ENCODE data around the gene DNAH10.

DNAH10 gene

DNA sequence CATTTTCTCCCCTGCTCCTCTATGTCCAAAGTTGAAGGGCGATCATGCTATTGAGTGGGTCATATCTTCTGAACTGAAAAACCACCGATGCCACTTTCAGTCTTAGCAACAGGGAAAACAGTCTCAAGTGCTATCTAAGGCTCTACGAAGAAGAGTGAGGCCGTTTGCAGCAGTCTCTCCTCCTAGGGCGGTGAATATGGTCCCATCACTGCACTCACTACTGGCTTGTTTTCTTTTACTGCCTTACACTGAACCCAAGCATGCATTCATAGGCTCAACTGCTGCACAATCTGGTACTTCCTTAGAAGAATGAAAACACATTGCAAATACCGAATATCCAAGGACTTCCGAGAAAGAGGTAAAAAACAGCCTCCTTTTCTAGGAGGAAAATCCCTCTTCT lies 92.1 kb downstream of the DNAH10 start:
- Histone ChIP-seq H3K27me3 (ENCODE audit: low read length) (no peaks in the 10 kb centered on the region), H3F3A (ENCODE audit: insufficient read depth) (no peaks in the 10 kb centered on the region), H3K9me2 (replicated peaks; ENCODE audit: insufficient read depth, low read length) (no peaks in the 10 kb centered on the region), H3K4me2 (ENCODE audit: low read depth, low read length, poor library complexity, severe bottlenecking) (no peak overlapping the region), H3K4me3 (ENCODE audit: insufficient read depth, low read length, poor library complexity, severe bottlenecking) (no peak overlapping the region), H4K20me1 (ENCODE audit: low read depth, low read length) (no peaks in the 10 kb centered on the region), H3K79me2 (ENCODE audit: insufficient read depth, low read length) (no peaks in the 10 kb centered on the region), H3K27ac (ENCODE audit: low read depth, low read length) (no peak overlapping the region), H3K9ac (ENCODE audit: low read length) (no peak overlapping the region), H3K9me3 (ENCODE audit: insufficient read depth, low read length) (no peaks in the 10 kb centered on the region), H3K36me3 (ENCODE audit: low read length) (no peaks in the 10 kb centered on the region), H2AFZ (ENCODE audit: low read depth, low read length, severe bottlenecking) (no peak overlapping the region)
- TF ChIP-seq, protein P1, sequence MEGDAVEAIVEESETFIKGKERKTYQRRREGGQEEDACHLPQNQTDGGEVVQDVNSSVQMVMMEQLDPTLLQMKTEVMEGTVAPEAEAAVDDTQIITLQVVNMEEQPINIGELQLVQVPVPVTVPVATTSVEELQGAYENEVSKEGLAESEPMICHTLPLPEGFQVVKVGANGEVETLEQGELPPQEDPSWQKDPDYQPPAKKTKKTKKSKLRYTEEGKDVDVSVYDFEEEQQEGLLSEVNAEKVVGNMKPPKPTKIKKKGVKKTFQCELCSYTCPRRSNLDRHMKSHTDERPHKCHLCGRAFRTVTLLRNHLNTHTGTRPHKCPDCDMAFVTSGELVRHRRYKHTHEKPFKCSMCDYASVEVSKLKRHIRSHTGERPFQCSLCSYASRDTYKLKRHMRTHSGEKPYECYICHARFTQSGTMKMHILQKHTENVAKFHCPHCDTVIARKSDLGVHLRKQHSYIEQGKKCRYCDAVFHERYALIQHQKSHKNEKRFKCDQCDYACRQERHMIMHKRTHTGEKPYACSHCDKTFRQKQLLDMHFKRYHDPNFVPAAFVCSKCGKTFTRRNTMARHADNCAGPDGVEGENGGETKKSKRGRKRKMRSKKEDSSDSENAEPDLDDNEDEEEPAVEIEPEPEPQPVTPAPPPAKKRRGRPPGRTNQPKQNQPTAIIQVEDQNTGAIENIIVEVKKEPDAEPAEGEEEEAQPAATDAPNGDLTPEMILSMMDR (IDR thresholded peaks at IDR 0.05; ENCODE audit: insufficient read depth, low read length, poor library complexity, severe bottlenecking), result no peak
- TF ChIP-seq EZH2phosphoT487 (conservative IDR thresholded peaks at IDR 0.05; ENCODE audit: low read length), result no peak

DNA sequence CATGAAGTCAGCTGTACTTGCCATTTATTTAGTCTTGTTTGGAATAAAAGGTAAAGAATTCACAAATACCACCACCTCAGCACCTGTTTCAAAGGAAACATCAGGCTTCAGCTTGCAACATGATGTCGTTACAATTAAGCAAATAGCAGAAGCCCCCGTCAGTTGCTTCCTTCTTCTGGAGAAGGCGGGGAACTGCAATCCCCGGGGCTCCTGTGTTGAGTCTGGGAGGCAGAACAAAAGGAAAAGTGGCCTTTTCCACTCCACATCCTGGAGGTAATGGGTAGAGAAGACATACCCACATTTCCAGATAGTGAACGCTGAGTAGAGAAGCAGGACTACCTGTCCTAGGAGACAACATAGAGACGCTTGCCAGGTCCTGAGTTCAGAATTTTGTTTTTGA lies 92.8 kb downstream of the DNAH10 start:
- Histone ChIP-seq H3K4me2 (ENCODE audit: low read depth, low read length, poor library complexity, severe bottlenecking) (no peak overlapping the region), H3K27me3 (ENCODE audit: low read length) (no peaks in the 10 kb centered on the region), H4K20me1 (ENCODE audit: low read depth, low read length) (no peaks in the 10 kb centered on the region), H3K4me3 (ENCODE audit: insufficient read depth, low read length, poor library complexity, severe bottlenecking) (no peak overlapping the region), H3K79me2 (ENCODE audit: insufficient read depth, low read length) (no peaks in the 10 kb centered on the region), H3F3A (ENCODE audit: insufficient read depth) (no peaks in the 10 kb centered on the region), H2AFZ (ENCODE audit: low read depth, low read length, severe bottlenecking) (no peak overlapping the region), H3K9me3 (ENCODE audit: insufficient read depth, low read length) (no peaks in the 10 kb centered on the region), H3K9me2 (replicated peaks; ENCODE audit: insufficient read depth, low read length) (no peaks in the 10 kb centered on the region), H3K27ac (ENCODE audit: low read depth, low read length) (no peak overlapping the region), H3K9ac (ENCODE audit: low read length) (no peak overlapping the region), H3K36me3 (ENCODE audit: low read length) (no peaks in the 10 kb centered on the region)
- no peak for TF ChIP-seq EZH2phosphoT487 (conservative IDR thresholded peaks at IDR 0.05; ENCODE audit: low read length)
- TF ChIP-seq, protein P1 (IDR thresholded peaks at IDR 0.05; ENCODE audit: insufficient read depth, low read length, poor library complexity, severe bottlenecking), result no peak

DNA sequence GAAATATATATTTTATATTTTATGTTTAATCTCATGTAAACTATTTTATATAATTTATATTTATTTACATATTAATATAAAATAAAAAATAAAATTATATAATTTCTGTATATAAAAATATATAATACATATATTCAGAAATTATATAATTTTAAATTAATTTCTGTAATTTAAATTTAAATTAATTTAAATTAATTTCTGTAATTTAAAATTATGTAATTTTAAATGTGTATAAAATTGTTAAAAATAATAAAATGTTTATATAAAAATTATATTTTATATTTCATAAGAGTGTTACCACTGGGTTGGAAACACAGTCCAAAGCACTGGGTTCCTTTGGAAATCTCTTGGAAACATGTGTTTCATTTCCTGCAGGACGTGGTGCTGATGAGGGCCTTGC lies 94.6 kb downstream of the DNAH10 start:
- H3K9me2 ChIP-seq (replicated peaks; ENCODE audit: insufficient read depth, low read length), result no peaks in the 10 kb centered on the region
- TF ChIP-seq, protein P1 (IDR thresholded peaks at IDR 0.05; ENCODE audit: insufficient read depth, low read length, poor library complexity, severe bottlenecking), result no peak
- TF ChIP-seq EZH2phosphoT487 (conservative IDR thresholded peaks at IDR 0.05; ENCODE audit: low read length), result no peak
- H3K4me2 ChIP-seq (ENCODE audit: low read depth, low read length, poor library complexity, severe bottlenecking), result no peak overlapping the region
- no peaks in the 10 kb centered on the region for H3K36me3 ChIP-seq (ENCODE audit: low read length)
- no peaks in the 10 kb centered on the region for H3K79me2 ChIP-seq (ENCODE audit: insufficient read depth, low read length)
- H3K27ac ChIP-seq (ENCODE audit: low read depth, low read length), result no peak overlapping the region
- no peaks in the 10 kb centered on the region for H3K27me3 ChIP-seq (ENCODE audit: low read length)
- H3K9me3 ChIP-seq (ENCODE audit: insufficient read depth, low read length), result no peaks in the 10 kb centered on the region
- H3K4me3 ChIP-seq (ENCODE audit: insufficient read depth, low read length, poor library complexity, severe bottlenecking), result no peak overlapping the region
- no peaks in the 10 kb centered on the region for H4K20me1 ChIP-seq (ENCODE audit: low read depth, low read length)
- H3K9ac ChIP-seq (ENCODE audit: low read length), result no peak overlapping the region
- no peaks in the 10 kb centered on the region for H3F3A ChIP-seq (ENCODE audit: insufficient read depth)
- H2AFZ ChIP-seq (ENCODE audit: low read depth, low read length, severe bottlenecking), result no peak overlapping the region

Measured in SU-DHL-6 (cell line).